Activated B cell treated with CpG ODN at 0.5 μM for 24 hours (primary cell): Measurements from ENCODE around the gene NDUFAF8. TPM values are rescaled to one million over a fixed set of nuclear protein-coding genes. Genes with fewer than 3 reads are reported as not detected.

Experiments used
- ATAC-seq: fragments of 200-7000 bp; cut with Tn5 transposase; one replicate; pipeline ENCODE4 v1.10.0; 2021; ENCODE audit warnings: low read depth, mild to moderate bottlenecking, moderate library complexity
- CTCF ChIA-PET: fragments of 350-600 bp; sonication (Branson Sonifier 250); formaldehyde crosslinking; loops from one replicate; lab custom pipeline; 2021; ENCODE audit warnings: antibody characterized with exemption; lab: Charles Lee
- POLR2A ChIA-PET: fragments of 350-600 bp; sonication (Branson Sonifier 250); formaldehyde crosslinking; loops from one replicate; lab custom pipeline; 2021; ENCODE audit warnings: antibody characterized with exemption; lab: Charles Lee
- DNase-seq: peaks from one replicate; pipeline ENCODE4 v3.0.0; 2022
- H3K27ac Mint-ChIP-seq: one replicate; pipeline ENCODE4 v1.8.0; 2020; ENCODE audit warnings: mixed read lengths
- H3K27me3 Mint-ChIP-seq: one replicate; pipeline ENCODE4 v1.8.0; 2021; ENCODE audit warnings: mixed read lengths
- H3K36me3 Mint-ChIP-seq: one replicate; pipeline ENCODE4 v1.8.0; 2021; ENCODE audit warnings: low read depth, mixed read lengths
- H3K4me1 Mint-ChIP-seq: one replicate; pipeline ENCODE4 v1.8.0; 2021; ENCODE audit warnings: mixed read lengths
- H3K4me3 Mint-ChIP-seq: one replicate; pipeline ENCODE4 v1.8.0; 2020; ENCODE audit warnings: mild to moderate bottlenecking, mixed read lengths
- H3K9me3 Mint-ChIP-seq: one replicate; pipeline ENCODE4 v1.8.0; 2020; ENCODE audit warnings: mixed read lengths
- intact Hi-C: fragments of 100-400 bp; cut with micrococcal nuclease; formaldehyde crosslinking; loops from one replicate; pipeline ENCODE4 v1.15.1; 2024
- total RNA-seq: library from RNA; stranded (reverse); gene quantifications from 2 replicates; pipeline ENCODE4 v1.2.3, GENCODE V29; 2022
- TF ChIP-seq, protein P1 (sequence below): fragments of 200-600 bp; IDR thresholded peaks from one replicate; pipeline ENCODE4 v1.8.0; 2022; ENCODE audit warnings: antibody characterized with exemption, mild to moderate bottlenecking

NDUFAF8 gene
- total RNA-seq, 1 donor from 2014 or later = 55.8 TPM

DNA sequence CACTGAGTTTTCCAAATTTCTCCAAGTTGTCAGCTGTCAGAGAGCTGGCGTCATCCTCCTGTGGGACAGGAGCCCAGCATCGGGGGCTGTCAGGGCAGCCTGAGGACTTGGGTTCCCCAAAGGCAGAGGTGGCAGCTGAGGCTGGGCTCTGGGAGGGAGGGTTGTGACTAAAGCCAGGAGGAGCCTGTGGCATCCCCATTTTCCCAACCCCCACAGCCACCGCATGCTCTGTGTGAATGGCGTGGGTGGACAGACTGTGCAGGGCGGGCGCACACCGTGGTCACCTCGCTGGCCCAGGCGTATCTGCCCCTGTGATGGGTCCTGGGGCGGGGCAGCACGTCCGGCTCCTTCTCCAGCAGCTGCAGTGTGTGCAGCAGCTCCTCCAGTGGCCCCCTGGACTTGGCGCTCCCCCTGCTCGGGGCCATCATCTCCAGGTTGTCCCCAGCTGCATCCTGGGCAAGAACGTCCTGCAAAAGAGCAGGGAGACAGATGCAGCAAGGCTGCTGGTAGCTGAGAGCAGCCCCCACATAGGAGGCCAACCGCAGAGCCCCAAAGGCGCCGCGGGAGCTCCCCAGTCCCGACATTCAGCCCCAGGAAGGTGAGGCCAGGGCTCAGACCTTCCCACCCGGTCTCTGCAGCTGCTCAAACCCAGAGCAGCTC is 41.2 kb upstream of the NDUFAF8 start:
- Mint-ChIP-seq H3K27me3 (no peaks in the 10 kb centered on the region), H3K4me3 (no peak overlapping the region), H3K36me3 (peaks cover 24% of the 10 kb centered on the region), H3K9me3 (no peaks in the 10 kb centered on the region), H3K27ac (no peak overlapping the region), H3K4me1 (no peaks in the 10 kb centered on the region)
- TF ChIP-seq, protein P1, sequence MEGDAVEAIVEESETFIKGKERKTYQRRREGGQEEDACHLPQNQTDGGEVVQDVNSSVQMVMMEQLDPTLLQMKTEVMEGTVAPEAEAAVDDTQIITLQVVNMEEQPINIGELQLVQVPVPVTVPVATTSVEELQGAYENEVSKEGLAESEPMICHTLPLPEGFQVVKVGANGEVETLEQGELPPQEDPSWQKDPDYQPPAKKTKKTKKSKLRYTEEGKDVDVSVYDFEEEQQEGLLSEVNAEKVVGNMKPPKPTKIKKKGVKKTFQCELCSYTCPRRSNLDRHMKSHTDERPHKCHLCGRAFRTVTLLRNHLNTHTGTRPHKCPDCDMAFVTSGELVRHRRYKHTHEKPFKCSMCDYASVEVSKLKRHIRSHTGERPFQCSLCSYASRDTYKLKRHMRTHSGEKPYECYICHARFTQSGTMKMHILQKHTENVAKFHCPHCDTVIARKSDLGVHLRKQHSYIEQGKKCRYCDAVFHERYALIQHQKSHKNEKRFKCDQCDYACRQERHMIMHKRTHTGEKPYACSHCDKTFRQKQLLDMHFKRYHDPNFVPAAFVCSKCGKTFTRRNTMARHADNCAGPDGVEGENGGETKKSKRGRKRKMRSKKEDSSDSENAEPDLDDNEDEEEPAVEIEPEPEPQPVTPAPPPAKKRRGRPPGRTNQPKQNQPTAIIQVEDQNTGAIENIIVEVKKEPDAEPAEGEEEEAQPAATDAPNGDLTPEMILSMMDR = no peak
- no peak for DNase-seq
- intact Hi-C loops = no loop called here
- no peak for ATAC-seq
- ChIA-PET POLR2A (no interaction called here), CTCF (no interaction called here)

DNA sequence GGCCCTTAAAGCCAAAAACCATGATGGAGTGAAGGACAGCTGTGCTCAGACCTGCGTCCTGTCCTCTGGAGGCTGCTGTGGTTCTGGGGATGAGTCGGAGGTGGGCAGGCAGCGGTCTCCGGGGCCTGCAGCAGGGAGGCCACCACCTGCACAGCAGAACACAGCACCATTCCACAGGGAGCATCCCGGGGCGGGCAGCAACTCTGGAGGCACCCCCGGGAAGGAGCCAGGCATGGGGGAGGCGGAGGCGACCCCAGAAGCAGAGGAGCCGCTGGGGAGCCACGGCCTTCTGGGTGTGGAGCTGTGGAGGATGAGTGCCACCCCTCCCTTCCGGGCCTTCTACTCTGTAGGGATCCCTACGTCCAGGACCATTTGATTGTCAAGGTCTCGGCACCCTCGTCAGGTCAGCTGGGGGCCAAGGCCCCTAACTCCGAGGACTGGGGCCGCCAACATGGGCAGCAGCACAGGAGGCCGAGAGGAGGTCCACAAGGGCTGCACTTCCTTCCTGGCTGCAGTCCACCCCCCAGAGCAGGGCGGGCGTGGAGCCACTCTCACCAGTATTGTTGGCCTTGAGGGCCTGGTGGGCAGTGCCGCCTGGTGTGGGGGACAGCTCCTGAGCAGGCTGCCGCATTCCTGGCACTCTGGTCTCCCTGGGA is 40.2 kb upstream of the NDUFAF8 start:
- Mint-ChIP-seq H3K36me3 (peaks cover 29% of the 10 kb centered on the region), H3K4me3 (no peak overlapping the region), H3K9me3 (no peaks in the 10 kb centered on the region), H3K27me3 (no peaks in the 10 kb centered on the region), H3K4me1 (no peaks in the 10 kb centered on the region), H3K27ac (no peak overlapping the region)
- intact Hi-C loops = no loop called here
- ChIA-PET POLR2A (no interaction called here), CTCF (no interaction called here)
- no peak for ATAC-seq
- TF ChIP-seq, protein P1 = no peak
- no peak for DNase-seq

DNA sequence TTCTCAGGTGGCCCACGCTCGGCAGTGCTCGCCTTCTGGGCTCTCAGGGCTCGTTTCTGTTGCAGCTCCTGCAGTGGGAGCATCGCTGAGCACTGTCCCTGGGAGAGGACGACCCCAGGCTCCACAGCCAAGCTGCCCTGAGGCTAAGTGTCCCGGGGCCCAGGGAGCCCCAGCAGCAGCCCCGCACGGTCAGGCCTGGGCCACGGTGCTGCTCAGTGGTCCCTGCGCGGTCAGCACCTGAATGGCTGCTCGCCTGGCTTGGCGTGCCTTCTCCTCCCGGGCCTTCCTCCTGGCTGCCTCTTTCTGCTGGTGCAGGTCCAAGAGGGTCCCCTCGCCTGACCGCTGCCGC is 39.7 kb upstream of the NDUFAF8 start:
- H3K36me3 Mint-ChIP-seq = peaks cover 27% of the 10 kb centered on the region
- DNase-seq = no peak
- no peaks in the 10 kb centered on the region for H3K27me3 Mint-ChIP-seq
- CTCF ChIA-PET = no interaction called here
- H3K27ac Mint-ChIP-seq = no peak overlapping the region
- TF ChIP-seq, protein P1 = no peak
- no peaks in the 10 kb centered on the region for H3K4me1 Mint-ChIP-seq
- H3K9me3 Mint-ChIP-seq = no peaks in the 10 kb centered on the region
- intact Hi-C loops = no loop called here
- H3K4me3 Mint-ChIP-seq = no peak overlapping the region
- no peak for ATAC-seq
- POLR2A ChIA-PET = no interaction called here

DNA sequence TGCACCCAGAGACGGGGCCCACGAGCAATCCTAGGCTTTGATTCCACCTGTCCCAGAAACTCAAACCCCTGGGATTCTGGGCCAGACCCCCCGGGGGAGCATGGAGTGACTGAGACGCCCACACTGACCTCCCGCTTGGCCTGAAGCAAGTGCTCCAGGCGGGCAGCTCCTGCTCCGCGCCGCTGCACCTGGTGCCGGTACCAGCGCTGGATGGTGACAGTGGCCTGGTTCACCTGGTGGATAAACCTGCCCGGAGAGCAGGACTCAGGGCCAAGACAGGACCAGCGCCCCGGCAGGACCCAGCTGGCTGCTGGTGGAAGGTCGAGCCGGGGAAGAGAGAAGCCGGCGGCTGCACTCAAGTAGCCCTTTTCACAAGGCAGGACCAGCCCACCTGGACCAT is 38.9 kb upstream of the NDUFAF8 start:
- CTCF ChIA-PET = no interaction called here
- intact Hi-C loops = no loop called here
- Mint-ChIP-seq H3K4me3 (no peak overlapping the region), H3K9me3 (no peaks in the 10 kb centered on the region), H3K27ac (no peak overlapping the region), H3K4me1 (no peaks in the 10 kb centered on the region), H3K36me3 (peaks cover 28% of the 10 kb centered on the region), H3K27me3 (no peaks in the 10 kb centered on the region)
- TF ChIP-seq, protein P1 = no peak
- POLR2A ChIA-PET = interaction anchor here (1.0 kb wide), 1 partner anchor 196 kb away, joined by 3 read pairs; no protein-coding TSS in a partner anchor
- ATAC-seq = no peak
- no peak for DNase-seq

DNA sequence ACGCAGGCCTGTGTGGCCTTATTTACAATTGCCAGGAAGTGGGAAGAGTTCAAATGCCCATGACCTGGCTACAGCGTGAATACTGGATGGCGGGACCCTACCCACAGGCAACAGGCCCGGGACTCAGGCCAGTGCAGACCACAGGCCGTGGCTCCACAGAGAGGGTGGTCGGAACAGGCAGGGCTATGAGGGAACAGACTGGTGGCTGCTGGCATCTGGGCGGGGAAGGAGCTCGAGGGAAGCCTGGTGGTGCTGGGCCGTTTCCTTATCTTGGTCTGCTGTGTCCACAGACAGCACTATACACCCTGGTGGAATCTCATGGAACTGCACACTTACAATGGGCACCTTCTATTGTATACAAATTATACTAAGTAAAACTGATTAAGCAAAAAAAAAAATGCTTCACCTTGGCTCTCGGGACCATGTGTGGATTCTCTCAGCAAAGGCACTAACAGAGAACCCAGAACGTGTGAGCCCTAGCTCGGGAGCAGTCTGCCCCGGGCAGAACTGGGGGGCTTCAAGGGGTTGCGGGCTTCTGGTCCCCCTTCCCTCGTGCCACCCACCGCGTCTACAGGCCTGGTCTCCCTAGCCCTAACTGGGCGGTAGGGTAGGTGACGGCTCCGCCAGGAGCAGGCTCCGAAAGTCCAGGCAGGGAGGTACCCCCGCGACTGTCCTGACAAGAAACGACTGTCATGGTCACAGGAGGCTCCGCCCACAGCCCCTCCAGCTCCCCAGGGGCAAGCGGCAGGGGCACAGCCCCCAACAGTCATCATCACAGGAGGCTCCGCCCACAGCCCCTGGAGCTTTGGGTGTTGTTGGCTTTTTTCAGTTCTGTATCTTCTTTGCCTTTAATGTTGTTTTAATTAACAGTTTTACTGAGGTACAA is 38.2 kb upstream of the NDUFAF8 start:
- ATAC-seq (peak; percentile 73), DNase-seq (no peak)
- Mint-ChIP-seq H3K4me3 (no peak overlapping the region), H3K27me3 (no peaks in the 10 kb centered on the region), H3K9me3 (no peaks in the 10 kb centered on the region), H3K4me1 (no peaks in the 10 kb centered on the region), H3K36me3 (peaks cover 28% of the 10 kb centered on the region), H3K27ac (no peak overlapping the region)
- ChIA-PET POLR2A (interaction anchor here (1.0 kb wide), 1 partner anchor 196 kb away, joined by 3 read pairs; no protein-coding TSS in a partner anchor), CTCF (no interaction called here)
- TF ChIP-seq, protein P1 = no peak
- intact Hi-C loops = no loop called here
